Measurements from ENCODE around the gene FAM177A1.

Gene FAM177A1

DNA sequence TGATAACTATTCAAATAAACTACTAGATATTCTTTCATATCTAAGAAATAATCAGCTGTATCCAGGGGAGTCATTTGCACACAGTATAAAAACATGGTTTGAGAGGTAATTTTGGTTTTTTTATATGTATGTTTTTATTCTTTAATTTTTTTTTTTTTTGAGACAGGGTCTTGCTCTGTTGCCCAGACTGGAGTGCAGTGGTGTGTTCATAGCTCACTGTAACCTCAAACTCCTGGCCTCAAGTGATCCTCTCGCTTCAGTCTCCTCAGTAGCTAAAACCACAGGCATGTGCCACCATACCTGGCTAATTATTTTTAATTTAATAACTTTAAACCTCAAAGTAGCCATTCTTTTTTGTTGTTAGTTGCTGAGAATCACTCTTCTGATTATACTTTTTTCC is 78.1 kb downstream of the FAM177A1 start:
- TF ChIP-seq, protein P1, sequence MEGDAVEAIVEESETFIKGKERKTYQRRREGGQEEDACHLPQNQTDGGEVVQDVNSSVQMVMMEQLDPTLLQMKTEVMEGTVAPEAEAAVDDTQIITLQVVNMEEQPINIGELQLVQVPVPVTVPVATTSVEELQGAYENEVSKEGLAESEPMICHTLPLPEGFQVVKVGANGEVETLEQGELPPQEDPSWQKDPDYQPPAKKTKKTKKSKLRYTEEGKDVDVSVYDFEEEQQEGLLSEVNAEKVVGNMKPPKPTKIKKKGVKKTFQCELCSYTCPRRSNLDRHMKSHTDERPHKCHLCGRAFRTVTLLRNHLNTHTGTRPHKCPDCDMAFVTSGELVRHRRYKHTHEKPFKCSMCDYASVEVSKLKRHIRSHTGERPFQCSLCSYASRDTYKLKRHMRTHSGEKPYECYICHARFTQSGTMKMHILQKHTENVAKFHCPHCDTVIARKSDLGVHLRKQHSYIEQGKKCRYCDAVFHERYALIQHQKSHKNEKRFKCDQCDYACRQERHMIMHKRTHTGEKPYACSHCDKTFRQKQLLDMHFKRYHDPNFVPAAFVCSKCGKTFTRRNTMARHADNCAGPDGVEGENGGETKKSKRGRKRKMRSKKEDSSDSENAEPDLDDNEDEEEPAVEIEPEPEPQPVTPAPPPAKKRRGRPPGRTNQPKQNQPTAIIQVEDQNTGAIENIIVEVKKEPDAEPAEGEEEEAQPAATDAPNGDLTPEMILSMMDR (IDR thresholded peaks at IDR 0.05; ENCODE audit: insufficient read depth, low read depth, low read length, missing control alignments), result no peak
- no peak for DNase-seq (ENCODE audit: low read depth)
- no peak overlapping the region for H3K4me3 ChIP-seq (ENCODE audit: low read length)

All from epithelial cell of esophagus (primary cell).